Activated naive CD4-positive, alpha-beta T cell treated with anti-CD3 and anti-CD28 coated beads, Interleukin-2, amount 10 ng/mL, durations not matched to agents 7 days and 5 days (primary cell): Measurements from ENCODE around the gene NOTUM.

Experiments
- CTCF ChIA-PET: fragments of 350-600 bp; sonication (Branson Sonifier 250); formaldehyde crosslinking; loops from one replicate; lab custom pipeline; 2021; ENCODE audit warnings: antibody characterized with exemption; lab: Charles Lee
- DNase-seq: peaks from one replicate; pipeline ENCODE4 v3.0.0-alpha.2; 2020
- H3K27ac Mint-ChIP-seq: one replicate; pipeline ENCODE4 v1.8.0; 2021; ENCODE audit warnings: mild to moderate bottlenecking, moderate library complexity, mixed read lengths
- H3K27me3 Mint-ChIP-seq: one replicate; pipeline ENCODE4 v1.8.0; 2021; ENCODE audit warnings: mild to moderate bottlenecking, mixed read lengths
- H3K36me3 Mint-ChIP-seq: one replicate; pipeline ENCODE4 v1.8.0; 2021; ENCODE audit warnings: mixed read lengths
- H3K4me1 Mint-ChIP-seq: one replicate; pipeline ENCODE4 v1.8.0; 2021; ENCODE audit warnings: mixed read lengths
- H3K4me3 Mint-ChIP-seq: one replicate; pipeline ENCODE4 v1.8.0; 2021; ENCODE audit warnings: mild to moderate bottlenecking, moderate library complexity, mixed read lengths
- H3K9me3 Mint-ChIP-seq: one replicate; pipeline ENCODE4 v1.8.0; 2021; ENCODE audit warnings: mixed read lengths

The NOTUM gene

GRCh38 chr17:81915331-81915730 is 45.7 kb downstream of the NOTUM start:
- no peak for DNase-seq
- CTCF ChIA-PET, result no interaction called here

GRCh38 chr17:81914103-81914850 is 46.7 kb downstream of the NOTUM start:
- no peaks in the 10 kb centered on the region for H3K27me3 Mint-ChIP-seq
- peaks cover 46% of the 10 kb centered on the region for H3K36me3 Mint-ChIP-seq
- peaks cover 51% of the 10 kb centered on the region for H3K4me1 Mint-ChIP-seq
- no peak overlapping the region for H3K27ac Mint-ChIP-seq
- no peak for DNase-seq
- CTCF ChIA-PET, result no interaction called here
- H3K9me3 Mint-ChIP-seq, result no peaks in the 10 kb centered on the region
- no peak overlapping the region for H3K4me3 Mint-ChIP-seq

More at GRCh38 chr17:81915331-81915730, 45.7 kb downstream of the NOTUM start:
- Mint-ChIP-seq H3K9me3 (no peaks in the 10 kb centered on the region), H3K4me1 (peaks cover 48% of the 10 kb centered on the region), H3K4me3 (no peak overlapping the region), H3K36me3 (peaks cover 48% of the 10 kb centered on the region), H3K27ac (no peak overlapping the region), H3K27me3 (no peaks in the 10 kb centered on the region)

GRCh38 chr17:81913394-81914102 is 47.4 kb downstream of the NOTUM start:
- Mint-ChIP-seq H3K9me3 (no peaks in the 10 kb centered on the region), H3K27ac (no peak overlapping the region), H3K4me3 (no peak overlapping the region), H3K36me3 (peaks cover 41% of the 10 kb centered on the region), H3K4me1 (peaks cover 44% of the 10 kb centered on the region), H3K27me3 (no peaks in the 10 kb centered on the region)
- CTCF ChIA-PET, result no interaction called here
- DNase-seq, result no peak

GRCh38 chr17:81912441-81913309 is 48.3 kb downstream of the NOTUM start:
- CTCF ChIA-PET, result no interaction called here
- no peaks in the 10 kb centered on the region for H3K27me3 Mint-ChIP-seq
- DNase-seq, result no peak
- H3K4me3 Mint-ChIP-seq, result peak overlapping the region; percentile 2
- peaks cover 46% of the 10 kb centered on the region for H3K36me3 Mint-ChIP-seq
- no peaks in the 10 kb centered on the region for H3K9me3 Mint-ChIP-seq
- H3K27ac Mint-ChIP-seq, result peak overlapping the region; percentile 55
- peaks cover 37% of the 10 kb centered on the region for H3K4me1 Mint-ChIP-seq

- peak overlapping the region; percentile 66 for H3K4me3 Mint-ChIP-seq
- no peak for DNase-seq
- CTCF ChIA-PET, result no interaction called here
Observed at GRCh38 chr17:81911969-81912368, 49.0 kb downstream of the NOTUM start.

GRCh38 chr17:81911277-81911961 is 49.6 kb downstream of the NOTUM start, which contains the start of gene PCYT2:
TSS of gene PCYT2 (minus strand) at chr17:81911399. CDS start at chr17:81911355, 44 bp downstream.
- CTCF ChIA-PET, result no interaction called here
- H3K36me3 Mint-ChIP-seq, result peaks cover 43% of the 10 kb centered on the region
- H3K27ac Mint-ChIP-seq, result peak within 1 kb of the TSS; percentile 81
- peaks cover 27% of the 10 kb centered on the region for H3K4me1 Mint-ChIP-seq
- peak; percentile 94 for DNase-seq
- peak within 1 kb of the TSS; percentile 90 for H3K4me3 Mint-ChIP-seq
- H3K9me3 Mint-ChIP-seq, result no peaks in the 10 kb centered on the region
- no peaks in the 10 kb centered on the region for H3K27me3 Mint-ChIP-seq

More at GRCh38 chr17:81911969-81912368, 49.0 kb downstream of the NOTUM start:
- Mint-ChIP-seq H3K9me3 (no peaks in the 10 kb centered on the region), H3K27ac (no peak overlapping the region), H3K4me1 (peaks cover 32% of the 10 kb centered on the region), H3K36me3 (peaks cover 42% of the 10 kb centered on the region), H3K27me3 (no peaks in the 10 kb centered on the region)

- no peak for DNase-seq
- H3K9me3 Mint-ChIP-seq, result no peaks in the 10 kb centered on the region
- H3K27ac Mint-ChIP-seq, result peak overlapping the region; percentile 81
- H3K4me1 Mint-ChIP-seq, result peaks cover 21% of the 10 kb centered on the region
- H3K36me3 Mint-ChIP-seq, result peaks cover 40% of the 10 kb centered on the region
- H3K27me3 Mint-ChIP-seq, result no peaks in the 10 kb centered on the region
- CTCF ChIA-PET, result no interaction called here
- peak overlapping the region; percentile 90 for H3K4me3 Mint-ChIP-seq
Observed at GRCh38 chr17:81910840-81911276, 50.1 kb downstream of the NOTUM start.

GRCh38 chr17:81909966-81910839 is 50.8 kb downstream of the NOTUM start:
- Mint-ChIP-seq H3K4me1 (peaks cover 19% of the 10 kb centered on the region), H3K9me3 (no peaks in the 10 kb centered on the region), H3K36me3 (peaks cover 36% of the 10 kb centered on the region), H3K27me3 (no peaks in the 10 kb centered on the region), H3K4me3 (peak overlapping the region; percentile 90), H3K27ac (peak overlapping the region; percentile 81)
- CTCF ChIA-PET, result no interaction called here
- DNase-seq, result no peak

GRCh38 chr17:81909231-81909630 is 51.8 kb downstream of the NOTUM start:
- no peak for DNase-seq
- Mint-ChIP-seq H3K9me3 (no peaks in the 10 kb centered on the region), H3K4me1 (peaks cover 17% of the 10 kb centered on the region), H3K4me3 (peak overlapping the region; percentile 90), H3K27me3 (no peaks in the 10 kb centered on the region), H3K36me3 (peaks cover 29% of the 10 kb centered on the region), H3K27ac (no peak overlapping the region)
- CTCF ChIA-PET, result no interaction called here

GRCh38 chr17:81908793-81909192 is 52.2 kb downstream of the NOTUM start:
- DNase-seq, result no peak
- Mint-ChIP-seq H3K36me3 (peaks cover 28% of the 10 kb centered on the region), H3K27ac (no peak overlapping the region), H3K9me3 (no peaks in the 10 kb centered on the region), H3K4me1 (peaks cover 17% of the 10 kb centered on the region), H3K27me3 (peaks cover 3% of the 10 kb centered on the region), H3K4me3 (no peak overlapping the region)
- CTCF ChIA-PET, result no interaction called here

- DNase-seq, result no peak
- peaks cover 16% of the 10 kb centered on the region for H3K27me3 Mint-ChIP-seq
- CTCF ChIA-PET, result interaction anchor here (1.1 kb wide), 1 partner anchor 15 kb away, joined by 3 read pairs; no protein-coding TSS in a partner anchor
- H3K9me3 Mint-ChIP-seq, result no peaks in the 10 kb centered on the region
- H3K4me3 Mint-ChIP-seq, result no peak overlapping the region
- H3K27ac Mint-ChIP-seq, result no peak overlapping the region
- H3K36me3 Mint-ChIP-seq, result peaks cover 19% of the 10 kb centered on the region
- peaks cover 12% of the 10 kb centered on the region for H3K4me1 Mint-ChIP-seq
Observed at GRCh38 chr17:81907219-81908145, 53.5 kb downstream of the NOTUM start.
